Fibroblast of lung (primary cell): ENCODE results near the gene CD6.

Source experiments
- EZH2 ChIP-seq: IDR thresholded peaks from 2 replicates; pipeline ENCODE4 v1.5.1; 2012; ENCODE audit warnings: low read length, control low read depth, mild to moderate bottlenecking; ENCODE audit errors: missing control alignments
- TF ChIP-seq, protein P1 (sequence below), 2 donors: IDR thresholded peaks in 1 of 2; conservative IDR thresholded peaks in 1 of 2; 1 replicate in 1 of 2; 2 replicates in 1 of 2; pipeline ENCODE4 v1.5.1; 2011 to 2012; ENCODE audit warnings: low read length in 2 of 2, control low read depth in 1 of 2, inconsistent platforms in 1 of 2, low read depth in 1 of 2, mild to moderate bottlenecking in 1 of 2

DNA sequence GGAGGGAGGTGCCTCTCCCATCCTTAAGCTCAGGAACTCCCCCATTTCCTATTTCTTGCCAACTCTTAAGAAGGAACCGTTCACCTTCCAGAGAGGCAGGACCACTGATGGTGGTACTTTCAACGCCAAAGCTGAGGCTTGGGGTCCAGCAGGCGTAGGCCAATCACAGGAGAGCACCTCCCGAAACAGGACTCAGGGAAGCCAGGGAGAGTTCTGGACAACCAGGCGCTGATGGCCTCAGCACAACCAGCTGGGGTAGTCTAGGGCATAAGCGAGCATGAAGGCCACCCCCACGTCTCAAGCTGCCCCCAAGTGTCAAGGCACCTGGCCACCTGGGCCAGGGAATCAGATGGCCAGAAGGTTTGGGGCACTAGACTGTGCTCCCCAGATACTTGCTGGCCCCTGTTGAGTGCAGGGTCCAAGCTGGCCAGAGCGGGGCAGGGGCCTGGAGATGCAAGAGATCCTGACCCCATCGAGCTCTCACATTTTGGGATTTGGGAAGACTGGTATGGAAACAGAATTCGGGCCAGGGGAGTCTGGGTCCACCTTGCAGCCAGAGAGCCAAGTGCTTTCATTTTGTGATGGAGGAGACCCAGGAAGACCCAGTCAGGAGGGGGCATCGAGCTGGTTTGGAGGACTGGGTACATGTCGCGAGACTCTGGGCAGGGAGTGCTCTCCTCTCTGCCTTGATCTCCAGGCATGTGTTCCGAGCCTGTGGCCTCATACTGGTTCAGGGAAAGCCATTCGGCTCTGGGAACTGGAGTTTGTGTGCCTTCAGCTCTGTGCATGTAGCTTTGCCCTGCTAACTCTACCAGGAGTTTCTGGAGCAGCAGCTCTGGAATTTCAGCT, 926 bp downstream of the CD6 start:
- TF ChIP-seq, protein P1, sequence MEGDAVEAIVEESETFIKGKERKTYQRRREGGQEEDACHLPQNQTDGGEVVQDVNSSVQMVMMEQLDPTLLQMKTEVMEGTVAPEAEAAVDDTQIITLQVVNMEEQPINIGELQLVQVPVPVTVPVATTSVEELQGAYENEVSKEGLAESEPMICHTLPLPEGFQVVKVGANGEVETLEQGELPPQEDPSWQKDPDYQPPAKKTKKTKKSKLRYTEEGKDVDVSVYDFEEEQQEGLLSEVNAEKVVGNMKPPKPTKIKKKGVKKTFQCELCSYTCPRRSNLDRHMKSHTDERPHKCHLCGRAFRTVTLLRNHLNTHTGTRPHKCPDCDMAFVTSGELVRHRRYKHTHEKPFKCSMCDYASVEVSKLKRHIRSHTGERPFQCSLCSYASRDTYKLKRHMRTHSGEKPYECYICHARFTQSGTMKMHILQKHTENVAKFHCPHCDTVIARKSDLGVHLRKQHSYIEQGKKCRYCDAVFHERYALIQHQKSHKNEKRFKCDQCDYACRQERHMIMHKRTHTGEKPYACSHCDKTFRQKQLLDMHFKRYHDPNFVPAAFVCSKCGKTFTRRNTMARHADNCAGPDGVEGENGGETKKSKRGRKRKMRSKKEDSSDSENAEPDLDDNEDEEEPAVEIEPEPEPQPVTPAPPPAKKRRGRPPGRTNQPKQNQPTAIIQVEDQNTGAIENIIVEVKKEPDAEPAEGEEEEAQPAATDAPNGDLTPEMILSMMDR (conservative IDR thresholded peaks at IDR 0.05 in 1 of 2, IDR thresholded peaks at IDR 0.05 in 1 of 2; ENCODE audit: low read depth in 1 of 2, low read length in 2 of 2) = no peak
- TF ChIP-seq EZH2 = no peak
